WTC11 (cell line): ENCODE results near the gene ERICH6B. TPM values are rescaled to one million over a fixed set of nuclear protein-coding genes. Genes with fewer than 3 reads are reported as not detected.

Experiments
- ATAC-seq: fragments of 200-7000 bp; cut with Tn5 transposase; 2 replicates; pipeline ENCODE4 v1.10.0; 2021; ENCODE audit warnings: mild to moderate bottlenecking, moderate library complexity
- CTCF ChIA-PET: fragments of 300-600 bp; sonication (Branson Sonifier 250); formaldehyde crosslinking; loops from one replicate; lab custom pipeline; 2021; ENCODE audit warnings: antibody characterized with exemption; lab: Charles Lee
- POLR2A ChIA-PET: fragments of 350-600 bp; sonication (Branson Sonifier 250); formaldehyde crosslinking; loops from one replicate; lab custom pipeline; 2021; ENCODE audit warnings: antibody characterized with exemption; lab: Charles Lee
- DNase-seq: peaks from one replicate; pipeline ENCODE4 v3.0.0; 2021; ENCODE audit warnings: low spot score
- H3K27ac Mint-ChIP-seq: 2 replicates; pipeline ENCODE4 v1.8.0; 2021; ENCODE audit warnings: mixed read lengths
- H3K27me3 Mint-ChIP-seq: 2 replicates; pipeline ENCODE4 v1.8.0; 2021; ENCODE audit warnings: low read depth, mild to moderate bottlenecking, moderate library complexity, mixed read lengths
- H3K36me3 Mint-ChIP-seq: 2 replicates; pipeline ENCODE4 v1.8.0; 2021; ENCODE audit warnings: mixed read lengths
- H3K4me1 Mint-ChIP-seq: 2 replicates; pipeline ENCODE4 v1.8.0; 2022; ENCODE audit warnings: mixed read lengths
- H3K4me3 Mint-ChIP-seq: 2 replicates; pipeline ENCODE4 v1.8.0; 2021; ENCODE audit warnings: mild to moderate bottlenecking, moderate library complexity, mixed read lengths
- H3K9me3 Mint-ChIP-seq: 2 replicates; pipeline ENCODE4 v1.8.0; 2021; ENCODE audit warnings: mixed read lengths
- AR ChIP-seq: fragments of 250-450 bp; sonication (Bioruptor Pico); IDR thresholded peaks from 2 replicates; pipeline ENCODE4 v1.9.0; 2021; ENCODE audit warnings: mild to moderate bottlenecking
- ARID4B ChIP-seq: sonication (generic); formaldehyde crosslinking; IDR thresholded peaks from 2 replicates; pipeline ENCODE4 v1.8.0; 2023; ENCODE audit warnings: missing genetic modification reagents, mild to moderate bottlenecking, borderline replicate concordance
- ATF1 ChIP-seq: sonication (generic); formaldehyde crosslinking; IDR thresholded peaks from 2 replicates; pipeline ENCODE4 v1.8.1; 2023; ENCODE audit warnings: mild to moderate bottlenecking, moderate library complexity, missing genetic modification reagents
- ATF6 ChIP-seq: sonication (generic); formaldehyde crosslinking; IDR thresholded peaks from 2 replicates; pipeline ENCODE4 v1.8.1; 2023; ENCODE audit warnings: mild to moderate bottlenecking, missing genetic modification reagents
- E2F5 ChIP-seq: sonication (generic); formaldehyde crosslinking; IDR thresholded peaks from 2 replicates; pipeline ENCODE4 v1.8.1; 2022; ENCODE audit warnings: mild to moderate bottlenecking, moderate library complexity, missing genetic modification reagents
- FOXP1 ChIP-seq: sonication (generic); formaldehyde crosslinking; IDR thresholded peaks from 2 replicates; pipeline ENCODE4 v1.8.0; 2022; ENCODE audit warnings: missing genetic modification reagents, mild to moderate bottlenecking, moderate library complexity, borderline replicate concordance
- MLX ChIP-seq: sonication (generic); formaldehyde crosslinking; IDR thresholded peaks from 2 replicates; pipeline ENCODE4 v1.8.1; 2023; ENCODE audit warnings: mild to moderate bottlenecking, missing genetic modification reagents, moderate library complexity
- NFYB ChIP-seq: sonication (generic); formaldehyde crosslinking; conservative IDR thresholded peaks from 2 replicates; pipeline ENCODE4 v1.8.0; 2022; ENCODE audit warnings: low read depth, missing genetic modification reagents
- SOX15 ChIP-seq: fragments of 250-450 bp; sonication (Bioruptor Pico); IDR thresholded peaks from 2 replicates; pipeline ENCODE4 v1.9.0; 2021; ENCODE audit warnings: mild to moderate bottlenecking
- ZNF138 ChIP-seq: sonication (generic); formaldehyde crosslinking; conservative IDR thresholded peaks from 2 replicates; pipeline ENCODE4 v1.8.1; 2022; ENCODE audit warnings: mild to moderate bottlenecking, moderate library complexity, missing genetic modification reagents
- ZNF317 ChIP-seq: sonication (generic); formaldehyde crosslinking; IDR thresholded peaks from 2 replicates; pipeline ENCODE4 v1.8.1; 2023; ENCODE audit warnings: low read depth, mild to moderate bottlenecking, moderate library complexity, missing genetic modification reagents, borderline replicate concordance
- total RNA-seq: library from RNA; stranded (reverse); gene quantifications from 3 replicates; pipeline ENCODE4 v1.2.3, GENCODE V29; 2021

Gene ERICH6B
- total RNA-seq, 1 experiment from 2014 or later, result not detected

- TF ChIP-seq SOX15 (CRISPR knock-in tag) (no peak), E2F5 (CRISPR knock-in tag) (no peak)
- TF ChIP-seq, all 79 proteins: peak for 0
These were observed 20.8 kb downstream of the ERICH6B start (continued) for GRCh38 chr13:45594764-45595163.

GRCh38 chr13:45594227-45594626 lies 21.3 kb downstream of the ERICH6B start:
- DNase-seq (no peak), ATAC-seq (no peak)
- Mint-ChIP-seq H3K9me3 (no peaks in the 10 kb centered on the region), H3K36me3 (no peaks in the 10 kb centered on the region), H3K27ac (no peak overlapping the region), H3K4me1 (no peaks in the 10 kb centered on the region), H3K27me3 (peaks cover 5% of the 10 kb centered on the region), H3K4me3 (no peak overlapping the region)
- ChIA-PET CTCF (no interaction called here), POLR2A (no interaction called here)
- TF ChIP-seq ZNF317 (no peak), ARID4B (CRISPR knock-in tag) (no peak), ATF1 (CRISPR knock-in tag) (no peak), AR (CRISPR knock-in tag) (no peak), ATF6 (no peak), ZNF138 (CRISPR knock-in tag) (no peak), NFYB (CRISPR knock-in tag) (no peak)

- Mint-ChIP-seq H3K4me3 (no peak overlapping the region), H3K27ac (no peak overlapping the region), H3K4me1 (no peaks in the 10 kb centered on the region), H3K9me3 (no peaks in the 10 kb centered on the region), H3K27me3 (peaks cover 5% of the 10 kb centered on the region), H3K36me3 (no peaks in the 10 kb centered on the region)
- CTCF ChIA-PET, result no interaction called here
- ATAC-seq (no peak), DNase-seq (no peak)
- POLR2A ChIA-PET, result no interaction called here
- TF ChIP-seq FOXP1 (CRISPR knock-in tag) (no peak), MLX (CRISPR knock-in tag) (no peak), E2F5 (CRISPR knock-in tag) (no peak)
These were observed 22.8 kb downstream of the ERICH6B start for GRCh38 chr13:45592758-45593157.
